ENCODE results near the gene SMAD6. TPM values are rescaled to one million over a fixed set of nuclear protein-coding genes. Genes with fewer than 3 reads are reported as not detected.

SMAD6 gene
- total RNA-seq, 4 donors from 2014 or later, result 9.2 to 68.8 (median 12.4) TPM

DNA sequence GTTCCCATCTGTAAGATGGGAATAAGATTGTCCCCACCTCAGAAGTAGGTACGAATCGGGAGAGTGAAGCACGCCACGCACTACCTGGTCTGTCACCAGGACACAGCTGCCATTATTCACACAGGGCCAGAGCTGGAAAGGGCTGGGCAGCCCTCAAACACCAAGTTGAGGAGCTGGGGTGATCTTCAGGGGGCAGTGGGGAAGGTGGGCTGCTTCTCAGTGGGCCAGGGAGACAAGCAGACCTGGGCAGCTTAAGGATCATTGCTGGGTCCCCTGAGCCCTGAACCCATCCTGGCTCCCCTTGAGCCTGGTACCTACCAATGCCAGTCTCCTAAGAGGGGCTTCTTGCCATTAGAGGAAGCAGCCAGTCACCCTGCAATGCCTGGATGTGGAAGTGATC lies 82.1 kb downstream of the SMAD6 start:
- TF ChIP-seq, protein P1, sequence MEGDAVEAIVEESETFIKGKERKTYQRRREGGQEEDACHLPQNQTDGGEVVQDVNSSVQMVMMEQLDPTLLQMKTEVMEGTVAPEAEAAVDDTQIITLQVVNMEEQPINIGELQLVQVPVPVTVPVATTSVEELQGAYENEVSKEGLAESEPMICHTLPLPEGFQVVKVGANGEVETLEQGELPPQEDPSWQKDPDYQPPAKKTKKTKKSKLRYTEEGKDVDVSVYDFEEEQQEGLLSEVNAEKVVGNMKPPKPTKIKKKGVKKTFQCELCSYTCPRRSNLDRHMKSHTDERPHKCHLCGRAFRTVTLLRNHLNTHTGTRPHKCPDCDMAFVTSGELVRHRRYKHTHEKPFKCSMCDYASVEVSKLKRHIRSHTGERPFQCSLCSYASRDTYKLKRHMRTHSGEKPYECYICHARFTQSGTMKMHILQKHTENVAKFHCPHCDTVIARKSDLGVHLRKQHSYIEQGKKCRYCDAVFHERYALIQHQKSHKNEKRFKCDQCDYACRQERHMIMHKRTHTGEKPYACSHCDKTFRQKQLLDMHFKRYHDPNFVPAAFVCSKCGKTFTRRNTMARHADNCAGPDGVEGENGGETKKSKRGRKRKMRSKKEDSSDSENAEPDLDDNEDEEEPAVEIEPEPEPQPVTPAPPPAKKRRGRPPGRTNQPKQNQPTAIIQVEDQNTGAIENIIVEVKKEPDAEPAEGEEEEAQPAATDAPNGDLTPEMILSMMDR (IDR thresholded peaks at IDR 0.05; ENCODE audit: low read depth), result no peak

DNA sequence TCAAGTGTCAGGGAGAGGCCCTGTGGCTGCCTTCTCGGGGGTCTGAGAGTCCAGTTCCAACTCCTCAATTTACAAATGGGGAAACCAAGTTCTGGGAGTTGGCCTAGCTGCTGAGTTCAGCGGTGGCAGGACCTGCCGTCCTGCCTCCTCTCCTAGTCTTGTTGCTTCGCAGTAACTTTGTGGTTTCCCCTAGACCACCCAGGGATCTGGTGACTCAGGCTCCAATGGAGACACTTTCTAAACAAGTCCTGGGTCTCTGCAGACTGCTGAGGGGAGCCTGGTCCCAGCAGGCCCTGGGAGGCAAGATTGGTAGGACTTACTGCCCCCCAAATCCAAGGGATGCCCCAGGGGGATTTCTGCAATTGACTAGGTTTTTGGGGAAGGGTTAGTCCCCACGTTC lies 83.6 kb downstream of the SMAD6 start:
- TF ChIP-seq, protein P1 (IDR thresholded peaks at IDR 0.05; ENCODE audit: low read depth), result no peak

DNA sequence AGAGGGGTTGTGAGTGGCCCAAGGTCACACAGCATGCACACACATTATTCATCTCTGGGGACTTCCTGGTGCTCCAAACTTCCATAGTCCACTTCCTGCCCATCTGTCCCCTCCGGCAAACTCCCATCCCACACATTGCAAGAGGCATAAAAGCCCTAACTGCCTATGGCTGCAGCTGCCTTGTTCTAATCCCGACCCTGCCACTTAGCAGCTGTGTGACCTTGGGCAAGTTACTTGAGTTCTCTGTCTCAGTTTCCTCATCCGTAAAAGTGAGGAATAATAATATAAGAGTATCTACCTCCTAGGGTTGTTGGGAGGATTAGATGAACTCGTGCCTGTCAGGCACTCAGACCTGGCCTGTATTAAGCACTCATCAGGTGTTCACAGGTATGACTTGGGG lies 84.2 kb downstream of the SMAD6 start:
- TF ChIP-seq, protein P1 (IDR thresholded peaks at IDR 0.05; ENCODE audit: low read depth), result no peak

DNA sequence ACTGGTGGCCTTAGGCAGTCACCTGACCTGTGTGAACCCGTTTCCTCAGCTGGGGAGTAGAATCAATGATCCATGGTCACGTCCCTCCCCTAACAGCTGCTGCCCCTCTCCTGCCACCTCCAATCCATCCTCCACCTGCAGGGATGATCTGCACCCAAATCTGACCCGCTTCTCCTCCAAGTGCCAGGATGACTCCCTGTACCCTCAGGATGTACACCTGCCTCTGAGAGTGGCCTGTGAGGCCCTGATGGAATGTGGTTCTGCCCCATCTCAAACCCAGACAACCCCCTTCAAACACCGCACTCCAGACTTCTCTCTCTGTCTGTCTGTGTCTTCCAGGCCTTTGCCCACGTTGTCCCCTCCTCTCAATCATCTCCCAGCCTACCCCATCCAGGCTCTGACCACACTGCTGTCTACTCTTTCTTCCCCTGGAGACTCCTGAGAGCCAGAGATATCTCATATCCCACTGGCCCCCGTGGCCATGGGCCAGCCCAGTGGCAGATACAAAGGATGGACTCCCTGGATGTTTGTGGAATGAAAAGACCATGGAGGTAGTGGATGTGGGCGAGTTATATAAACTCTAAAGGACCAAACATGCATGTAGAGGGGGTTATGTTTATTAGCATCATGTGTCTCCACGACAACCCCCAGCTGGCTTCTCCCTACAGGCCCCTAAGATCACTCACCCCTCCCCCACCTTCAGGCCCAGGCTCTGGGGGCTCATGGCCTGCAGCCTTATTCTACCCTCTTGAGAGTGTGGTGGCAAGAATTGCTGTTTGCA lies 84.9 kb downstream of the SMAD6 start:
- TF ChIP-seq, protein P1 (IDR thresholded peaks at IDR 0.05; ENCODE audit: low read depth), result no peak

DNA sequence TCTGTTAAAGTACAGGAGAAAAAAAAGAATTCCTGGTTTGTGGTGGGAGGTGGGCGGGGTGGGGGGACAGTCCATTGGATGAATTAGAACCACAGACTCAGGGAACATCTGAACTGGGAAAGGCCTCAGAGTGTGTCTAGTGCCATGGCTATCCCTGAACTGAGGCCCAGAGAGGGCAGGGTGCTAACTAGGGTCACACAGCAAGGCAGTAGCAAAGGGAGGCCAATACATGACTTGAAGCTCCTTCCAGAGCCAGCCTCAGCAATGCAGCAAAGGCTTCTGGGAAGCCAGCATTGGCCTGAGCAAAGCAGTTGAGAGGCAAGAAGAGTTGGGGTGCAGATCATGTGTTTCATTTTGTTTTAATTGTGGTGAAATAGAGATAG lies 85.4 kb downstream of the SMAD6 start:
- TF ChIP-seq, protein P1 (IDR thresholded peaks at IDR 0.05; ENCODE audit: low read depth), result no peak

DNA sequence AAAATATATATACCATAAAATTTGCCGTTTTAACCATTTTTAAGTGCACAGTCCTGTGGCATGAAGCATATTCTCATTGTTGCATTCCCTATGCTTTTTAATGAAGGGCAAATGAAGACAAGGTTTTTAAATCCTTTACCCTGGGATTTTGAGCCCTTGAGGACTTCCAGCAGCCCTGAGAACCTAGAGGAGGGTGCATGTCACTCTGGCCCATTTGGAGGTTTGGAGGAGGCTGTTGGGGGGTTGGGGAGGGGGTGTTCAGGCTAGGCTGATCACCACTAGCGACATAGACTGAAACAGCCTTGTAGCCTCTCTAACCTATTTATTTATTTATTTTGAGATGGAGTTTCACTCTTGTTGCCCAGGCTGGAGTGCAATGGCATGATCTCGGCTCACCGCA lies 86.0 kb downstream of the SMAD6 start:
- TF ChIP-seq, protein P1 (IDR thresholded peaks at IDR 0.05; ENCODE audit: low read depth), result no peak

DNA sequence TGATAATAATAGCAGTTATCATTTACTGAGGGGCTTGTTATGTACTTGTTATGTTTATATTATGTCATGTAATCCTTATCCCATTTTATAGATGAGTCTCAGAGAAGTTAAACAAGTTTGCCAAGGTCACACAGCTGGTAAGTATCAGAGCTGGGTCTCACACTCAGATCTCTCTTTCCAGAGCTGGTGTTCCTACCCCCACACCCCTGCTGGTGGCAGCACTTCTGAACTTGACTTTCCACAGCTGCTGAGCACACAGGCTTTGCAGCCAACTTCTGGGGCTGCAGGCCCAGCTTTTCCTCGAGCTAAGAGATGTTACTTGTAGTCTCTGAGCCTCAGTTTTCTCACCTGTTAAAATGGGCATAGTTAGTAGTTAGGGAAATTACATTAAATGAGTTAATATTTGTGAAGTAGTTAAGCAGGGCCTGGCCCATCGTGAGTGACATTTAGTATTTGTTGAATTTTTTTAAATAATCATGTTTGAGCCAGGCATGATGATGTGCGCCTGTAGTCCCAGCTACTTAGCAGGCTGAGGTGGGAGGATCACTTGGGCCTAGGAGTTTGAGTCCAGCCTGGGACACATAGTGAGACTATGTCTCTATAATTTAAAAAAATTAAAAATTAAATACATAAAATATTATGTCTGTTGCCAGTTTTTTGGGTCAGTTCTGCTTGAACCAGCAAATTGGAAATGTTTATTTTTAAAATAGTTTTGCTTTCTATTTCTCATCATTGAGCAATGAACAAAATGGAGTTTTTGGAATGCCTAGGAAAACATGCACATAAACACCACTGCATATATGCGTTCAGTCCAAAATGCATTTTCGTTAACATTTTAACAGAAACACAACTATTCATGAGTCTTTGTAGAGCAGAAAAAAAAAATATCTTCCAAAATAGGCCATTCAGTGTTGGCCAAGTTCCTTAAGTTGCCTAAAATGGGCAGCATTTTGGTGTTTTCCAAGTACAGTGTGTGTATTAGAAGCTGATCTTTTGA lies 87.3 kb downstream of the SMAD6 start:
- TF ChIP-seq, protein P1 (IDR thresholded peaks at IDR 0.05; ENCODE audit: low read depth), result no peak
